A549 (cell line): ENCODE results near the gene MBNL2. TPM values are rescaled to one million over a fixed set of nuclear protein-coding genes. Genes with fewer than 3 reads are reported as not detected.

ENCODE experiments used
- ATAC-seq, 2 experiments: fragments of 200-7000 bp in 1 of 2; fragments of >200 bp in 1 of 2; cut with Nextera tagmentation in 1 of 2; cut with Tn5 transposase in 1 of 2; 3 replicates each; pipeline versions ENCODE4 v1.8.0 to v1.9.1; 2018 to 2020; ENCODE audit warnings: mild to moderate bottlenecking in 1 of 2, moderate library complexity in 1 of 2
- CTCF ChIA-PET: fragments of 300-600 bp; sonication (Branson Sonifier 250); formaldehyde crosslinking; extraction: SDS; loops from one replicate; lab custom pipeline; 2021; ENCODE audit warnings: antibody characterized with exemption, inconsistent platforms; lab: Yijun Ruan, JAX
- POLR2A ChIA-PET: fragments of 350-600 bp; formaldehyde crosslinking; extraction: SDS; loops from one replicate; lab custom pipeline; 2021; ENCODE audit warnings: antibody characterized with exemption, inconsistent platforms; lab: Yijun Ruan, JAX
- DNase-seq, 2 experiments: peaks; one replicate each; pipeline versions ENCODE4 v3.0.0 to v3.0.0-alpha.2; 2011 to 2016; ENCODE audit warnings: low read depth in 1 of 2, low spot score in 1 of 2
- FAIRE-seq: peaks from 2 replicates; lab custom pipeline; 2011; peaks lifted over from hg19 to GRCh38; lab: Jason Lieb, UNC
- H3K27ac ChIP-seq, 2 experiments: fragments of >200 bp; sonication (Bioruptor Twin); formaldehyde crosslinking; 3 replicates each; pipeline ENCODE4 v1.5.1; 2016 to 2017
- H3K4me1 ChIP-seq: fragments of >200 bp; sonication (Bioruptor Twin); formaldehyde crosslinking; 3 replicates; pipeline ENCODE4 v1.6.1; 2016
- H3K4me2 ChIP-seq: fragments of >200 bp; sonication (Bioruptor Twin); formaldehyde crosslinking; 3 replicates; pipeline ENCODE4 v1.6.1; 2016
- H3K4me3 ChIP-seq: fragments of >200 bp; sonication (Bioruptor Twin); formaldehyde crosslinking; 3 replicates; pipeline ENCODE4 v1.5.1; 2016
- H3K9me3 ChIP-seq: fragments of >200 bp; sonication (Bioruptor Twin); formaldehyde crosslinking; 3 replicates; pipeline ENCODE4 v1.6.1; 2016
- BHLHE40 ChIP-seq: IDR thresholded peaks from 2 replicates; pipeline ENCODE4 v1.6.1; 2012; ENCODE audit warnings: low read depth, low read length, inconsistent platforms
- CBX8 ChIP-seq: fragments of 200-600 bp; sonication (generic); IDR thresholded peaks from 2 replicates; pipeline ENCODE4 v1.6.1; 2016
- CEBPB ChIP-seq, 2 experiments: fragments of >200 bp in 1 of 2; sonication (Bioruptor Twin) in 1 of 2; formaldehyde crosslinking in 1 of 2; IDR thresholded peaks; 2 replicates each; pipeline ENCODE4 v1.6.1; 2012 to 2016
- CHD2 ChIP-seq: fragments of 150-350 bp; IDR thresholded peaks from 2 replicates; pipeline ENCODE4 v1.6.1; 2014; ENCODE audit warnings: low read length; ENCODE audit not compliant: partially characterized antibody
- CHD4 ChIP-seq: fragments of 200-600 bp; sonication (generic); IDR thresholded peaks from 2 replicates; pipeline ENCODE4 v1.6.1; 2016; ENCODE audit warnings: antibody characterized with exemption, mild to moderate bottlenecking, borderline replicate concordance
- EHF ChIP-seq: fragments of 250-450 bp; sonication (Bioruptor Pico); IDR thresholded peaks from 2 replicates; pipeline ENCODE4 v1.5.0; 2020; ENCODE audit warnings: mild to moderate bottlenecking
- EP300 ChIP-seq, 2 experiments: fragments of >200 bp; sonication (Bioruptor Twin); formaldehyde crosslinking; IDR thresholded peaks; 2 replicates in 1 of 2; 3 replicates in 1 of 2; pipeline ENCODE4 v1.6.1; 2016 to 2017
- FOXS1 ChIP-seq: fragments of 250-450 bp; sonication (Bioruptor Pico); IDR thresholded peaks from 2 replicates; pipeline ENCODE4 v1.5.0; 2020; ENCODE audit warnings: mild to moderate bottlenecking, moderate library complexity
- HEYL ChIP-seq: fragments of 250-450 bp; sonication (Bioruptor Pico); IDR thresholded peaks from 2 replicates; pipeline ENCODE4 v1.8.0; 2021; ENCODE audit warnings: mild to moderate bottlenecking, moderate library complexity
- KDM1A ChIP-seq: fragments of 200-600 bp; sonication (generic); IDR thresholded peaks from 2 replicates; pipeline ENCODE4 v1.6.1; 2016; ENCODE audit warnings: low read depth, mild to moderate bottlenecking
- MAFK ChIP-seq: fragments of 450-650 bp; IDR thresholded peaks from 2 replicates; pipeline ENCODE4 v1.6.1; 2014; ENCODE audit not compliant: partially characterized antibody
- NR3C1 ChIP-seq: fragments of >200 bp; sonication (Bioruptor Twin); formaldehyde crosslinking; IDR thresholded peaks from 3 replicates; pipeline ENCODE4 v1.6.1; 2017
- POLR2A ChIP-seq: IDR thresholded peaks from 2 replicates; pipeline ENCODE4 v1.6.1; 2012; ENCODE audit warnings: mild to moderate bottlenecking, low read length
- POLR2AphosphoS2 ChIP-seq: conservative IDR thresholded peaks from 2 replicates; pipeline ENCODE4 v1.6.1; 2012; ENCODE audit warnings: low read length, improper control_type of control experiment, inconsistent platforms
- SREBF2 ChIP-seq: fragments of 450-650 bp; IDR thresholded peaks from 2 replicates; pipeline ENCODE4 v1.6.1; 2014; ENCODE audit warnings: mild to moderate bottlenecking, moderate library complexity
- TFCP2L1 ChIP-seq: fragments of 250-450 bp; sonication (Bioruptor Pico); IDR thresholded peaks from 2 replicates; pipeline ENCODE4 v1.5.0; 2021; ENCODE audit warnings: mild to moderate bottlenecking
- TP53 ChIP-seq: fragments of 250-450 bp; sonication (Bioruptor Pico); IDR thresholded peaks from 2 replicates; pipeline ENCODE4 v1.5.0; 2021; ENCODE audit warnings: mild to moderate bottlenecking, moderate library complexity
- ZC3H11A ChIP-seq: fragments of 450-650 bp; IDR thresholded peaks from 2 replicates; pipeline ENCODE4 v1.6.1; 2014; ENCODE audit warnings: antibody characterized with exemption, mild to moderate bottlenecking
- ZFP36 ChIP-seq: fragments of 450-650 bp; IDR thresholded peaks from 2 replicates; pipeline ENCODE4 v1.6.1; 2014; ENCODE audit warnings: borderline replicate concordance; ENCODE audit not compliant: partially characterized antibody
- ZNF302 ChIP-seq: fragments of 250-450 bp; sonication (Bioruptor Pico); IDR thresholded peaks from 2 replicates; pipeline ENCODE4 v1.9.0; 2021; ENCODE audit warnings: inconsistent platforms, mild to moderate bottlenecking, moderate library complexity
- WGBS: methylation state at CpG from one replicate; pipeline ENCODE4 v1.1.6; 2017; ENCODE audit errors: missing lambda C conversion rate; 5-methylcytosine and 5-hydroxymethylcytosine counted together
- polyA plus RNA-seq, 4 experiments: library from polyadenylated mRNA; depleted of rRNA in 3 of 4; stranded (reverse); fragments of >200 nt; fragmentation: RNase III in 1 of 4; extraction: RNeasy Plus Mini Kit Qiagen cat#74134 plus additional on column Dnase treatment in 1 of 4; gene quantifications; 2 replicates in 3 of 4; 3 replicates in 1 of 4; pipeline ENCODE4 v1.2.3, GENCODE V29; 2011 to 2017
- TF ChIP-seq, protein P1 (sequence below): fragments of >200 bp; sonication (Bioruptor Twin); formaldehyde crosslinking; IDR thresholded peaks from 2 replicates; pipeline ENCODE4 v1.6.1; 2016
- TF ChIP-seq, protein P2 (sequence below): fragments of 250-450 bp; sonication (Bioruptor Pico); IDR thresholded peaks from 2 replicates; pipeline ENCODE4 v1.5.0; 2021; ENCODE audit warnings: mild to moderate bottlenecking, moderate library complexity, borderline replicate concordance
- TF ChIP-seq, protein P3 (sequence below): fragments of 250-450 bp; sonication (Bioruptor Pico); IDR thresholded peaks from 2 replicates; pipeline ENCODE4 v1.5.0; 2020; ENCODE audit warnings: low read depth, mild to moderate bottlenecking, moderate library complexity

The MBNL2 gene
- polyA plus RNA-seq, 2 of the 4 experiments (the other 2 are of a cell fraction), result 18.7 to 20.6 TPM

DNA sequence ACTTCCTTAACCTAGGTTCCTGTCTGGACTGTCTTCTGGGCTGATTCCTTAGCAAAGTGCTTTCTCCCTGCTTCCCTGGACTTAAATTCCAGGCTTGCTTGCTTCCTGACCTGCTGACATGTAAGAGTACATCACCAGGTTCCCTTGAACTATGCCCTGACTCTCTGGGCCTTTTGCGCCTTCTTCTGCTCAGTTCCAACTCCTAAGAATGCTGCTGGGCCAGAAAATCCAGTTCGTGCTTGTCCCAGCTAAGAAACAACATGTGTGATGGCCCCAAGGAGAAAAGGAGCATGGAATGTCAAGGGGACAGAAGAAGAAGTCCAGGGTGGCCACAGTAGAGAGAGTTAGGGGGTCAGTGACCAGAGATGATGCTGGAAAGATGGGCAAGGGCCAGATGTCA is 42.6 kb upstream of the MBNL2 start:
- Histone ChIP-seq H3K27ac (no peak overlapping the region), H3K9me3 (no peaks in the 10 kb centered on the region), H3K4me1 (no peaks in the 10 kb centered on the region), H3K4me3 (no peak overlapping the region), H3K4me2 (no peak overlapping the region)
- FAIRE-seq (no peak), DNase-seq (no peak), ATAC-seq (no peak)
- 59% methylated on average over 2 of the region's 2 CpGs for WGBS
- CTCF ChIA-PET, result no interaction called here
- POLR2A ChIA-PET, result no interaction called here
- TF ChIP-seq POLR2AphosphoS2 (no peak), BHLHE40 (no peak), ZC3H11A (no peak), NR3C1 (no peak)
- TF ChIP-seq, protein P1, sequence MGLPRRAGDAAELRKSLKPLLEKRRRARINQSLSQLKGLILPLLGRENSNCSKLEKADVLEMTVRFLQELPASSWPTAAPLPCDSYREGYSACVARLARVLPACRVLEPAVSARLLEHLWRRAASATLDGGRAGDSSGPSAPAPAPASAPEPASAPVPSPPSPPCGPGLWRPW, result no peak

DNA sequence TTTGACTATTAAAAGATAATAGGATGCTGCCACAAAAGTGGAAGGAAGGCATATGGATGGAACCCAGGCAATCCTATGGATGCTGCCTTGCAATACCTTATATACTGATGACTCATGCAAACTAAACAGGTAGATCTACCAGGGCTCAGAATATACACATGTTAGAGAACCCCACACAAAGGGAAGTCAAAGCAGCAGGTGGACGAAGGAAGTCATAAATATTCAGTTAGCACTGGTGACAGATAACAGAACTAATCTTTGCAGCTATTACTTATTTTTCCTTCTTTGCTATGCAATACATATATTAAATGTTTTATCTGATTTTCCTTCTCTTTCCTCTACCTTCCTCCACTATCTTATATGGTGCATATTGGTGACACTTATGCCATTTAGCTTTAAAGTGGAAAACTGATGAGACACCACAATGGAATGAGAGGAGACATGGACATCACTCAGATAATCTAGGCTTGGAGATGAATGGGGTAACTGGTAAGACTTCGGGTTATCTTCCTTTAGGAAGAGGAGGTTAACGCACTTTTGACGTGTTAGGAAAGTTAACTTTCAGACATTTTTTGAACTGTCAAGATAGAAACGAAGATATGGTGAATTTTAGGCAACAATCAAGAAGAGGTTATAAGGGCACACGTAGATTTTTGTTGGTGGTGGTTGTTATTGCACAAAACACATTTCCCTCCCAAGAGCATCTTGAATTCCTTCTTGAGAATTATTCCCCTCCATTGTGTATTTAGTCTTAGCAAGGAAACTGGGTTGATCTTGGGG is 39.8 kb upstream of the MBNL2 start:
- CTCF ChIA-PET, result interaction anchor here (1.1 kb wide), 1 partner anchor 72 kb away, joined by 3 read pairs; no protein-coding TSS in a partner anchor

DNA sequence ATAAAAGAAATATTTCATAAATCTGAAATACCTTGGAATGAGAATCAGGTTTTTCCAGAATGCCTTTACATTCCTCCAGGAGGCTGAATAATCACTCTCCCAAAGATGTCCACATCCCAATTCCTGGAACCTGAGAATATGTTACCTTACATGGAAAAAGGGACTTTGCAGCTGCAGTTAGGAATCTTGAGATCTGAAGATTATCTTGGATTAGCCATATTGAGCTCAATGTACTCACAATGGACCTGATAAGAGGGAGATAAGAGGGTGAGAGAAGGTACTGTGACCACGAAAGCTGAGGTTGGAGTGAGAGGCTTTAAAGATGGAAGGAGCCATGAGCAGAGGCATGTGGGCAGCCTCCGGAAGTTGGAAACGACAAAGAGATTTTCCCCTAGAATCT is 36.8 kb upstream of the MBNL2 start:
- Histone ChIP-seq H3K27ac (no peak overlapping the region), H3K4me1 (no peaks in the 10 kb centered on the region), H3K4me3 (no peak overlapping the region), H3K9me3 (no peaks in the 10 kb centered on the region), H3K4me2 (no peak overlapping the region)
- ChIA-PET CTCF (interaction anchor here (0.8 to 1.3 kb wide), 2 partner anchors 25 to 27 kb away, joined by 4 to 5 read pairs; no protein-coding TSS in a partner anchor), POLR2A (no interaction called here)
- WGBS, result 81% methylated on average over 3 of the region's 3 CpGs
- TF ChIP-seq NR3C1 (no peak), EP300 (IDR thresholded peaks at IDR 0.05) (no peak), POLR2AphosphoS2 (no peak), MAFK (no peak), CBX8 (no peak), POLR2A (no peak), FOXS1 (CRISPR knock-in tag) (no peak), SREBF2 (no peak), EHF (CRISPR knock-in tag) (no peak), CEBPB (IDR thresholded peaks at IDR 0.05) (no peak), ZNF302 (CRISPR knock-in tag) (no peak), ZC3H11A (no peak), TFCP2L1 (CRISPR knock-in tag) (no peak), KDM1A (no peak)
- TF ChIP-seq, protein P2, sequence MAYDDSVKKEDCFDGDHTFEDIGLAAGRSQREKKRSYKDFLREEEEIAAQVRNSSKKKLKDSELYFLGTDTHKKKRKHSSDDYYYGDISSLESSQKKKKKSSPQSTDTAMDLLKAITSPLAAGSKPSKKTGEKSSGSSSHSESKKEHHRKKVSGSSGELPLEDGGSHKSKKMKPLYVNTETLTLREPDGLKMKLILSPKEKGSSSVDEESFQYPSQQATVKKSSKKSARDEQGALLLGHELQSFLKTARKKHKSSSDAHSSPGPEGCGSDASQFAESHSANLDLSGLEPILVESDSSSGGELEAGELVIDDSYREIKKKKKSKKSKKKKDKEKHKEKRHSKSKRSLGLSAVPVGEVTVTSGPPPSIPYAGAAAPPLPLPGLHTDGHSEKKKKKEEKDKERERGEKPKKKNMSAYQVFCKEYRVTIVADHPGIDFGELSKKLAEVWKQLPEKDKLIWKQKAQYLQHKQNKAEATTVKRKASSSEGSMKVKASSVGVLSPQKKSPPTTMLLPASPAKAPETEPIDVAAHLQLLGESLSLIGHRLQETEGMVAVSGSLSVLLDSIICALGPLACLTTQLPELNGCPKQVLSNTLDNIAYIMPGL, result no peak
- TF ChIP-seq, protein P3, sequence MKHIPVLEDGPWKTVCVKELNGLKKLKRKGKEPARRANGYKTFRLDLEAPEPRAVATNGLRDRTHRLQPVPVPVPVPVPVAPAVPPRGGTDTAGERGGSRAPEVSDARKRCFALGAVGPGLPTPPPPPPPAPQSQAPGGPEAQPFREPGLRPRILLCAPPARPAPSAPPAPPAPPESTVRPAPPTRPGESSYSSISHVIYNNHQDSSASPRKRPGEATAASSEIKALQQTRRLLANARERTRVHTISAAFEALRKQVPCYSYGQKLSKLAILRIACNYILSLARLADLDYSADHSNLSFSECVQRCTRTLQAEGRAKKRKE, result no peak
- DNase-seq, result no peak
- no peak for ATAC-seq
- FAIRE-seq, result no peak

More for the DNA sequence above, 39.8 kb upstream of the MBNL2 start:
- Histone ChIP-seq H3K4me2 (no peak overlapping the region), H3K9me3 (no peaks in the 10 kb centered on the region), H3K4me1 (no peaks in the 10 kb centered on the region), H3K27ac (no peak overlapping the region)
- 76% methylated on average over 6 of the region's 6 CpGs for WGBS
- POLR2A ChIA-PET, result no interaction called here
- TF ChIP-seq CHD4 (no peak), HEYL (CRISPR knock-in tag) (no peak), KDM1A (no peak), ZC3H11A (no peak), CEBPB (IDR thresholded peaks at IDR 0.05) (no peak), ZFP36 (no peak), CHD2 (no peak), TP53 (CRISPR knock-in tag) (no peak)
- TF ChIP-seq, all 56 proteins: peak for 0
- FAIRE-seq, result no peak
- H3K4me3 ChIP-seq, result no peak overlapping the region
- ATAC-seq, result no peak
- DNase-seq, result no peak
